Caco-2 (cell line): ENCODE results near the gene GLB1L2. TPM values are rescaled to one million over a fixed set of nuclear protein-coding genes. Genes with fewer than 3 reads are reported as not detected.

Source experiments
- BruUV-seq: library from RNA; stranded (reverse); fragments of 400-500 nt; replicated peaks from 2 replicates; lab custom pipeline; 2021; lab: Mats Ljungman, UMichigan
- CTCF ChIA-PET: fragments of 300-600 bp; sonication (Branson Sonifier 250); formaldehyde crosslinking; loops from one replicate; lab custom pipeline; 2022; ENCODE audit warnings: antibody characterized with exemption; lab: Charles Lee
- POLR2A ChIA-PET: fragments of 300-600 bp; sonication (Branson Sonifier 250); formaldehyde crosslinking; loops from one replicate; lab custom pipeline; 2022; ENCODE audit warnings: antibody characterized with exemption; lab: Charles Lee
- DNase-seq, 2 experiments: peaks; one replicate each; pipeline versions ENCODE4 v3.0.0 to v3.0.0-alpha.2; 2020 to 2022
- H3K27me3 ChIP-seq: replicated peaks from 2 replicates; pipeline ENCODE4 v1.6.0; 2011; ENCODE audit warnings: low read length; ENCODE audit not compliant: control insufficient read depth, insufficient read depth
- H3K36me3 ChIP-seq: 2 replicates; pipeline ENCODE4 v1.5.1; 2011; ENCODE audit warnings: low read length; ENCODE audit not compliant: control insufficient read depth, insufficient read depth
- H3K4me1 ChIP-seq: fragments of 250-450 bp; sonication (Bioruptor Pico); 2 replicates; pipeline ENCODE4 v1.5.1; 2020; ENCODE audit warnings: mild to moderate bottlenecking
- H3K4me3 ChIP-seq: 2 replicates; pipeline ENCODE4 v1.5.1; 2011; ENCODE audit warnings: low read depth, mild to moderate bottlenecking, control low read depth, low read length
- H3K9me3 ChIP-seq: fragments of 250-450 bp; sonication (Bioruptor Pico); 2 replicates; pipeline ENCODE4 v1.5.1; 2020; ENCODE audit warnings: mild to moderate bottlenecking, moderate library complexity
- H3K27ac Mint-ChIP-seq: one replicate; pipeline ENCODE4 v1.8.0; 2022; ENCODE audit warnings: mixed read lengths; ENCODE audit not compliant: unreplicated experiment
- H3K27me3 Mint-ChIP-seq: one replicate; pipeline ENCODE4 v1.8.0; 2022; ENCODE audit warnings: mixed read lengths; ENCODE audit not compliant: insufficient read depth, unreplicated experiment
- H3K36me3 Mint-ChIP-seq: one replicate; pipeline ENCODE4 v1.8.0; 2022; ENCODE audit warnings: mild to moderate bottlenecking, mixed read lengths; ENCODE audit not compliant: insufficient read depth, unreplicated experiment
- H3K4me1 Mint-ChIP-seq: one replicate; pipeline ENCODE4 v1.8.0; 2022; ENCODE audit warnings: low read depth, mixed read lengths; ENCODE audit not compliant: unreplicated experiment
- H3K4me3 Mint-ChIP-seq: one replicate; pipeline ENCODE4 v1.8.0; 2022; ENCODE audit warnings: mild to moderate bottlenecking, moderate library complexity, mixed read lengths; ENCODE audit not compliant: unreplicated experiment
- H3K9me3 Mint-ChIP-seq: one replicate; pipeline ENCODE4 v1.8.0; 2022; ENCODE audit warnings: mixed read lengths; ENCODE audit not compliant: unreplicated experiment
- CTCF ChIP-seq, 2 experiments: fragments of 200-600 bp in 1 of 2; IDR thresholded peaks; 1 replicate in 1 of 2; 2 replicates in 1 of 2; pipeline versions ENCODE4 v1.5.1 to v1.8.0; 2011 to 2022; ENCODE audit warnings: antibody characterized with exemption in 1 of 2, control low read depth in 1 of 2, inconsistent platforms in 1 of 2, low read depth in 1 of 2, low read length in 1 of 2, mild to moderate bottlenecking in 1 of 2, moderate library complexity in 1 of 2; ENCODE audit not compliant: insufficient read depth in 1 of 2, severe bottlenecking in 1 of 2, unreplicated experiment in 1 of 2
- intact Hi-C: fragments of 100-400 bp; cut with micrococcal nuclease; formaldehyde crosslinking; loops from one replicate; pipeline ENCODE4 v1.10.0; 2022; ENCODE audit not compliant: unreplicated experiment
- total RNA-seq: library from RNA; stranded (reverse); gene quantifications from 2 replicates; pipeline ENCODE4 v1.2.3, GENCODE V29; 2022

GLB1L2 gene
- total RNA-seq, 1 experiment from 2014 or later: 15.8 TPM

GRCh38 chr11:134390706-134391569 lies 59.1 kb downstream of the GLB1L2 start:
- H3K4me3 ChIP-seq: no peak overlapping the region
- Mint-ChIP-seq H3K9me3 (no peaks in the 10 kb centered on the region), H3K27me3 (peaks cover 10% of the 10 kb centered on the region), H3K27ac (no peak overlapping the region), H3K36me3 (no peaks in the 10 kb centered on the region), H3K4me3 (no peak overlapping the region), H3K4me1 (no peaks in the 10 kb centered on the region)
- H3K4me1 ChIP-seq: no peaks in the 10 kb centered on the region
- H3K27me3 ChIP-seq: no peaks in the 10 kb centered on the region; the same call in 1 of the 2 replicates
- no peak for DNase-seq
- ChIA-PET POLR2A (no interaction called here), CTCF (no interaction called here)
- intact Hi-C loops: no loop called here
- H3K36me3 ChIP-seq: no peaks in the 10 kb centered on the region
- BruUV-seq: no TSS peak
- TF ChIP-seq CTCF (IDR thresholded peaks at IDR 0.05; ENCODE audit: insufficient read depth in 1 of 2, low read depth in 1 of 2, low read length in 1 of 2, severe bottlenecking in 1 of 2, unreplicated experiment in 1 of 2): peak; percentile 30 to 33
- H3K9me3 ChIP-seq: no peaks in the 10 kb centered on the region

- ChIA-PET CTCF (no interaction called here), POLR2A (no interaction called here)
- Histone ChIP-seq H3K27me3 (peaks cover 1% of the 10 kb centered on the region; the same call in 1 of the 2 replicates), H3K4me3 (no peak overlapping the region), H3K9me3 (no peaks in the 10 kb centered on the region), H3K4me1 (no peaks in the 10 kb centered on the region), H3K36me3 (no peaks in the 10 kb centered on the region)
- intact Hi-C loops: no loop called here
- Mint-ChIP-seq H3K4me3 (no peak overlapping the region), H3K27me3 (peaks cover 10% of the 10 kb centered on the region), H3K4me1 (no peaks in the 10 kb centered on the region), H3K27ac (no peak overlapping the region), H3K9me3 (no peaks in the 10 kb centered on the region), H3K36me3 (no peaks in the 10 kb centered on the region)
- no peak for DNase-seq
- TF ChIP-seq CTCF (IDR thresholded peaks at IDR 0.05; ENCODE audit: insufficient read depth in 1 of 2, low read depth in 1 of 2, low read length in 1 of 2, severe bottlenecking in 1 of 2, unreplicated experiment in 1 of 2): no peak
- BruUV-seq: no TSS peak
These were observed 59.9 kb downstream of the GLB1L2 start for GRCh38 chr11:134391656-134392055.

GRCh38 chr11:134392953-134393615 lies 61.3 kb downstream of the GLB1L2 start:
- peaks cover 3% of the 10 kb centered on the region for H3K27me3 Mint-ChIP-seq
- no TSS peak for BruUV-seq
- Histone ChIP-seq H3K9me3 (no peaks in the 10 kb centered on the region), H3K27me3 (peaks cover 1% of the 10 kb centered on the region; the same call in 1 of the 2 replicates), H3K36me3 (no peaks in the 10 kb centered on the region), H3K4me1 (no peaks in the 10 kb centered on the region), H3K4me3 (no peak overlapping the region)
- POLR2A ChIA-PET: no interaction called here
- intact Hi-C loops: loop anchor here (1.0 kb wide), 2 partner anchors 74 to 186 kb away; no protein-coding TSS in a partner anchor
- CTCF ChIA-PET: interaction anchor here (1.2 kb wide), 1 partner anchor 9 kb away, joined by 7 read pairs; no protein-coding TSS in a partner anchor
- H3K9me3 Mint-ChIP-seq: no peaks in the 10 kb centered on the region
- no peaks in the 10 kb centered on the region for H3K4me1 Mint-ChIP-seq
- no peak for DNase-seq
- no peak overlapping the region for H3K4me3 Mint-ChIP-seq
- no peak for TF ChIP-seq CTCF (IDR thresholded peaks at IDR 0.05; ENCODE audit: insufficient read depth in 1 of 2, low read depth in 1 of 2, low read length in 1 of 2, severe bottlenecking in 1 of 2, unreplicated experiment in 1 of 2)
- no peak overlapping the region for H3K27ac Mint-ChIP-seq
- H3K36me3 Mint-ChIP-seq: no peaks in the 10 kb centered on the region
